A172 (cell line): ENCODE measurements around the gene INHBB. TPM values are rescaled to one million over a fixed set of nuclear protein-coding genes. Genes with fewer than 3 reads are reported as not detected.
"Not testable (repeated sequence)": the region's sequence is repeated elsewhere in the genome, so short reads cannot be mapped to it uniquely, and the experiment has no call there.

Experiments used
- DNase-seq: peaks from one replicate; pipeline ENCODE4 v3.0.0-alpha.2; 2015; ENCODE audit warnings: low spot score
- total RNA-seq: library from RNA; depleted of rRNA; stranded (reverse); fragments of >200 nt; shearing (Covaris generic); gene quantifications from 2 replicates; pipeline ENCODE4 v1.2.3, GENCODE V29; 2014; rRNA removed

The INHBB gene
- total RNA-seq = 0.16 and 0.17 TPM in 2 replicates

DNA sequence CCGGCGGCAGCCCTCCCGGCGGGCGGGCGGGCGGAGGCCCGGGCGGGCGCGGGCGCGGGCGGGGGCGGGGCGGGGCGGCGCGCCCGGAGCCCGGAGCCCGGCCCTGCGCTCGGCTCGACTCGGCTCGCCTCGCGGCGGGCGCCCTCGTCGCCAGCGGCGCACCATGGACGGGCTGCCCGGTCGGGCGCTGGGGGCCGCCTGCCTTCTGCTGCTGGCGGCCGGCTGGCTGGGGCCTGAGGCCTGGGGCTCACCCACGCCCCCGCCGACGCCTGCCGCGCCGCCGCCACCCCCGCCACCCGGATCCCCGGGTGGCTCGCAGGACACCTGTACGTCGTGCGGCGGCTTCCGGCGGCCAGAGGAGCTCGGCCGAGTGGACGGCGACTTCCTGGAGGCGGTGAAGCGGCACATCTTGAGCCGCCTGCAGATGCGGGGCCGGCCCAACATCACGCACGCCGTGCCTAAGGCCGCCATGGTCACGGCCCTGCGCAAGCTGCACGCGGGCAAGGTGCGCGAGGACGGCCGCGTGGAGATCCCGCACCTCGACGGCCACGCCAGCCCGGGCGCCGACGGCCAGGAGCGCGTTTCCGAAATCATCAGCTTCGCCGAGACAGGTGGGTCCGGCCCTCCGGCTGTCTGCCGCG, at the start of gene INHBB:
TSS of gene INHBB (plus strand) at position 111 of the 641 bp plus-strand sequence. CDS start at position 164, 53 bp downstream.
- DNase-seq = no peak

DNA sequence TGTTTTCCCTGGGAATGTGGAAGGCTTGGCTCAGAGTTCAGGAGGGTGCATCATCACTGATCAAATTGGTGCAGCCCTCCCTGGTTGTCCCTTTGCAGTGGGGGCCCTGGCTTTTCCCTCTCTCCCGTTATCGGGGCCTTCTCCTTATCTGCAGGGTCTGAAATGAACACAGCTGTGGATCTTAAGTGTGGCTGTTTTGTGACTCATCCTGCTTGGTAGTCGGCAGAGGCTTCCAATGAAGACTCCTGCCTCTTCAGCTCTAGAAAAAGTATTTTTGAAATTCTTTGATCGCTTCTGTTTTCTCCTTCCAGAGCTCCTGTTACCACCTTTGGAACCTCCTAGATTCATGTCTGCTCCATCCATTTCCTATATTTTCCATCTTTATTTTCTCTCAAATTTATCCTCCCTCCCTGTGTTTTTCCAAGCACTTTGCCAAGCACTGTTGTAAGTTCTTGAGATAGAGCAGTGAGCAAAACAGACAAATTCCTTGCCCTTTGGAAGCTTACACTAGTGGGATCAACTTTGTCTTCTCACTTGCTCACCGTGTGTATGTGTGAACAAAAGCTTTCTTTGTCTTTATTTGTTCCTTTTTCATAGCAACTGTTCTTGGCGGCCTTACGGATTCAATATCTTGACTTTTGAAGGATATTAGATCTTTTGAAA, 47.6 kb upstream of the INHBB start:
- DNase-seq = peak; percentile 51

DNA sequence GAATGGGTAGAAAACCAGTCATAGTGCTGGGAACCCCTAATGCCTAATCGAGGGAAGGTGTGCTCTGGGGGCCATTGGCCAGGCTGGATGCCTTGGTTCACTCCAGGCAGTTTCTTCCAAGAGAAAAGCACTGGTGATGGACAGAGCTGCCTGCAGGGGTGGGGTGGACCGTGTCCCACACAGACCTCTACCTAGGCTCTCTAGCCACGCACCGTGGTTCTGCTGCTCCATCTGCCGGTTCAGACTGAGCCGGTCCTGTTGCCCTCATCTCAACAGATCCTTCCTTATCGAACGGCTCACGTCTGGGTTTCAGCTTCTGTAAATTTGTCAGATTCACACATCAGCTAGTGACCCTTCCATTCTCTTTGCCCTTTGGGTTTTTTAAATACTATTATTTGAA, 46.9 kb upstream of the INHBB start:
- DNase-seq = no peak

DNA sequence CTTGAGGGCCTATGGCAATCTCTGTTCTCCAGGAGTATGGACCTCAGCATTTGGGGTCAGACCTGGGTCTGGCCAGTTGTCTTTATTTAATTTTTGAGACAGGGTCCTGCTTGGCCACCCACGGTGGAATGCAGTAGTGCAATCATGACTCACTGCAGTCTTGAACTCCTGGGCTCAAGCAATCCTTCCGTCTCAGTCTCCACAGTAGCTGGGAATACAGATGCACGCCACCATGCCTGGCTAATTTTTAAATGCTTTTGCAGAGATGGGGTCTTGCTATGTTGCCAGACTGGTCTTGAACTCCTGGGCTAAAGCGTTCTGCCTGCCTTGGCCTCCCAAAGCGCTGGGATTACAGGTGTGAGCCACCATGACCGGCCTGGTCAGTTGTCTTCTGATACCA, 46.4 kb upstream of the INHBB start:
- no peak for DNase-seq

DNA sequence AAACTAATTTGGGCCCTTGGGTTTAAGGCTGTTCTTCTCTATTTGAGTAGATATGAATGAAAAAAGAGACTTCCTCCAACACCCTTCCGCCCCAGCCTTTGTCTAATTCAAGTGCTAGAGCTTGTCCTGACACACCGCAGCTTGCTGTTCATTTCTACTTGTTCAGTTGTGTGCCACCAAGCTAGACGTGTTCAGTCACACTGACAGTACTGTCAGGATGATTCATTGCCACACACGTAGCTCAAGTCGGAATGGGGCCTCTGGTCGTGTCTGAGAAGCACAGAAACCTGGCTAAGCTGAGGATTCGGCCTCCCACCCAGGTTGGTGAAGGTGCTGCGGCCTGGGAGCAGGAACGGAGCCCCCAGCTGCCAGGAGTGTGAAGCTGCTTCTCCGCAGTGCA, 45.6 kb upstream of the INHBB start:
- no peak for DNase-seq

DNA sequence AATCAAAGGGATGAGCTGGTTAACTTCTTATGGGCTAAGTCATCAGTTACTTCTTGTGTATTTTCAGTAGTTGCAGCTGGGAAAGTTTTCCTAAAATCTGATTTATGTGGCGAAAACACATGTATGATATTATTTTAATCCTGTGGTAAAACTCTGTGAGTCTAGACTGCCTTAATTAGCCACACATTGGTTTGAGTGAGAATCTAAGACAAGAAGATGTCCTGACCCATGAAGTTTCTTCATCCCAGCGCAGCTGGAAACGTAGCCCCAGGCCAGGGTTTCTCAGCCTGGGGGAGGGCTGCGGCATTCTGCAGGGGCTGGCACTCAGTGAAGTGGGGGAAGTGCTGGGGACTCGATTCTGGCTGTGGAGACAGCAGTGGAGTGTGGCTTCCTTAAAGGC, 44.7 kb upstream of the INHBB start:
- no peak for DNase-seq

DNA sequence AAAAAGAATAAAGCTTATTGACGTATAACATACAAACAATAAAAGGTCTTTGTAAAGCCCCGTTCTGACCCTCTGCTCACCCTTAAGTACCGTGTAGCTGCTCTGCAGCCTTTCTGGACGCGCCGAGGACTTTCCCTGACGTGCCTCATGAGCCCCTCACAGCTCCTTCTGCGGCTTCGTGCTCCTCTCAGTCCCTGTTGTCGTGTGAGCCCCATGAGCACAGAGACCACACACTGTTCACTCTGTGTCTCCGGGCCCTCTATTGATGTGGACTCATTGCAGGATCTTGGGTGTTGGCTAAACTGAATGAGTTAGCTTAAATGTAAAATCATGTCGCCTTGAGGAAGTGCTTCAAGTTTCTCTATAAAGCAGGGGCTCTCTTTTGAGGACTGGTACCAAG, 43.6 kb upstream of the INHBB start:
- DNase-seq = no peak

DNA sequence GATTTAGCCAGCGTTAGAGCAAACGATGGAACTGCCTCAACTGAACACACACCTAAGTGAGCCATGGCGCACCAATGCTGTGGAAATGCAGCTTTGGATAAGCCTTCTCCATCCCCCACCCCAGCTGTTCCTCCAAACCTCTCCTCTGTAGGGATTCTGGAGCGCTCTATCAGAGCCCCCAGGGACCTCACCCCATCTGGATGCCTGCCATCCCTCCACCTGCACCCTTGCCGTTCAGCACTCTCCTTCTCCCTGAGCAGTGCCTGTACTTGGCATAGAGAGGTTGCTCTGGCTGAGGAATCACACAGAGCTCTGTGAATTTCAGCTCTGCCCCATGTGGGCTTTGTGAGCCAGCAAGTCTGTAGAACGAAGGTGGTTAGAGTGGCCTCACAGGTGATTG, 42.8 kb upstream of the INHBB start:
- DNase-seq = no peak

DNA sequence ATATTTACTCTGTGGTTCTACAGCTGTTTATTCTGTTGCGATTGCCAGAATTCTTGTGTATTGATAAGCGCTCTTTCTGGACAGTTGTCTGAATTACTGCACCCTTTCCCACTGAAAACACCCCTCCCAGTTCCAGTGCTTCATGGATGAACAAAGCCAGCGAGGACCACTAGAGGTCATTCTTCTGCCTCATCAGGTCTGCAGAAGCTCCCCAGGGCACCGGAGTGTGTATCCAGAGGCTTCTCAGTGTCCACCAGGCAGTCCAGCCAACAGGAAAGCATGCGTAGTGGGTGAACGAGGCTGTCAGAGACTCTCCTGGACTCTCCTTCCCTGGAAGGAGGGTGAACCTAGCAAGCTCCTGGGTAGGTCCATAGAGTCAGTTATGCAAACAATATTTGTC, 40.6 kb upstream of the INHBB start:
- DNase-seq = no peak

DNA sequence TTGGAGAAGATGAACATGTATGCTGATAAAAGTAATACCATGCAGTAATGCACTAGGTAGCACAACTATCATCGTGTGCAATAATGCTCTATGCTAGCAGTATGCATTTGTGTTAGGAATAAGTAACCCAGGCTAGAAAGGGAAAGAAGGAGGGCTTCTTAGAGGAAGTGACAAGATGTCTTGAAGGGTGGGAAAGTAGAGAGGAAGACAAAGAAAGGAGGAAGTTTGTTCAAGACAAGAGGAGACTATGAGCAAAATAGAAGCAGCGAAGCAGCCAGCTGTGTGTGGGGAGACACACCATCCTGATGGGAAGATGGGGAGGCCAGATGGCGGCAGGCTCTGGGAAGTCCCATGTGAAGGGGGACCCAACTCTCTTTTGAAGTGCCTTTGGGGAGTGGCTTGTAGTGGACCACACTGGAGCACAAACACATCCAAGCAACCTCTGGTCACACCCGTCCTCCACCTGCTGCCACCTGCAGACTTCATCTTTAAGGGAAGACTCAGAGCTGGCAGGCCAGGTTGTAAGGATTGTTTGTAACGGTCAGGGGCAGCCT, 39.9 kb upstream of the INHBB start:
- DNase-seq = no peak

DNA sequence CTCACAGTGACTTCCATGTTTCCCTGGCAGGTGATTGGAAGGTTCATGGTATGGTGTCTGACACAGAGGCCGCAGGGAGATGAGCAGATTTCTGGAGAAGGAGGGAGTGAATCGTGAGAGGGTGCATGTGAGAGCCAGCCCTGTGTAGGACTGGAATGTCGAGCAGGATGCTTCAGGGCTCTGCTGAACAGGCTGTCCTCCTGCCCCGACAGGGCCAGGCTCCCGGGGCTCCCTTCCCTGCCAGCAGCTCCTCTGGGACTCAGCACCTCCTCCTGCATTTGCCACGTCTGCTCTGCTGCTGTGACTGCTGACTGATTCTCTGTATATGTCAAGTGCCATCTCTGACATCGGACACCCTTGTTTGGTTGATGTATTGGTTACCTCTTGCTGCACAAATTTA, 38.5 kb upstream of the INHBB start:
- no peak for DNase-seq

DNA sequence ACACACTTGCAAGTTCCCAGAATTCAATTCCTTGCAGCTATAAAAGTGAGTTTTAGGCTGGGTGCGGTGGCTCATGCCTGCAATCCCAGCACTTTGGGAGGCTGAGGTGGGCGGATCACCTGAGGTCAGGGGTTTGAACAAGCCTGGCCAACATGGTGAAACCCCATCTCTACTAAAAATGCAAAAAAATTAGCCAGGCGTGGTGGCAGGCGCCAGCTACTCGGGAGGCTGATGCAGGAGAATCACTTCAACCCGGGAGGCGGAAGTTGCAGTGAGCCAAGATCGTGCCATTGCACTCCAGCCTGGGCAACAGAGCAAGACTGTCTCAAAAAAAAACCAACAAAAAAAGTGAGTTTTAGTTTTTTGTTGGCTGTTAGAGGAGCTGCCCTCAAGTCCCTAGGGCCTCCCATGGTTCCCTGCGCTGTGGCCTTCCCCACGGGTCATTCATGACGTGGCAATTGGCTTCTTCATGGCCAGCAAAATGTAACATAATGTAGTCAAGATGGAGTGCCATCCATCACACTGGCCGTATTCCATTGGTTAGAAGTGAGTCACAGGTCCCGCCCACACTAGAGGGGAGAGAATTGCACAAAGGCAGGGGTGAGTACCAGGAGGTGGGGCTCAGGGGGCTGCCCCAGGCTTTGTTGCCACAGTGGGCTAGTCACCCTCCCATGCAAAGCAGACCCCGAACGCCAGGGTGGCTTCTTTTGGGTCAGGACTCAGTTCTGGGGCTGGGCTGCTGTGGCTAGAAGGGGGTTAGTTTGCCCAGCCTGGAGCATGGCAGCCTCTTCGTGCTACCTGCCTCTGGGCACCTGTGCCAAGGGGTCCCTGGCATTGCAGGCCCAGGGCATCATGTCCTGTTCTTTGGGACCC, 37.7 kb upstream of the INHBB start:
- no peak for DNase-seq

DNA sequence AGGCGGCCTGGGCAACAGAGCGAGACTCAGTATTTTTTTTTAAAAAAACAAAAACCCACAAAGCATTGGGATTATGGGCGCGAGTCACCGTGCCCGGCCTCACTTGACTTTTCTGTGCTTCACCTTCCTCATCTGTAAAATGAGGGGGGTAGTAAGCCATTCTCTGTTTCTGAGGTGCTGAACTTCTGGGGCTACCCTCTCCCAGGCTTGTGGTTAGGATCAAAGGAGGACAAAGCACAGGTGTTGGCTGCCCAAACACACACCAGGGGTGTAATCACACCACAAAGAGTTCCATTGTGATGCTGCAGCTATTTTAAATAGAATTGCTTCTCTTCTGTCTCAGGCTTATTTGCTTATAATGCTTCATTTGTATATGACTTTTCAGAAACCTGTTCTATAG, 35.8 kb upstream of the INHBB start:
- no peak for DNase-seq

DNA sequence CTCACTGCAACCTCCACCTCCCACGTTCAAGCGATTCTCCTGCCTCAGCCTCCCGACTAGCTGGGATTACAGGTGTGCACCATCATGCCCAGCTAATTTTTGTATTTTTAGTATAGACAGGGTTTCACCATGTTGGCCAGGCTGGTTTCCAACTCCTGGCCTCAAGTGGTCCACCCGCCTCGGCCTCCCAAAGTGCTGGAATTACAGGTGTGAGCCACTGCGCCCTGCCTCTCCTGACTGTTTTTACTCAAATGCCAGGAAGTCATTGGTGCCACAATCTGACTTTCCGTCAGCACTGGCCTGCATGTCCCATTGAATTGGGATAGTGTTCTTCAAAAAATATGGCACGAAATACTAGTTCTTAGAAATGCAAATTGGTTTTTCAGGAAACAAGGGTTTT, 35.1 kb upstream of the INHBB start:
- DNase-seq = not testable (repeated sequence)

DNA sequence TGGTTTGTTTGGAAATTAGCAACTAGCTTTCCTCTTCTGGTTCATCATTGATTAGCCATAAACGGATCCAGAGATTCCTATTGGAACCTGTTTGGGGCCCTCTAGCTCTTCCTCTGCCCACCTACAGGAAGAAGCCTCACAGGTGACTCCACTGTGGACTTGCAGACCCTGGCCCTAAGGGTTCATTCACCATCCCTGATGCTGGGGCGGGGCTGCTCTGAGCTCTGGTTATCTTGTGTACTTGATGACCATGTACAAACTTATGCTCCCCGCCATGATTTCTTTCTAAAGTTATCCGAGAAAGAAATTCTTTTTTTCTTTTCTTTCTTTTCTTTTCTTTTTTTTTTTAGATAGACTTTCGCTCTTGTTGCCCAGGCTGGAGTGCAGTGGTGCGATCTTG, 33.9 kb upstream of the INHBB start:
- DNase-seq = no peak

DNA sequence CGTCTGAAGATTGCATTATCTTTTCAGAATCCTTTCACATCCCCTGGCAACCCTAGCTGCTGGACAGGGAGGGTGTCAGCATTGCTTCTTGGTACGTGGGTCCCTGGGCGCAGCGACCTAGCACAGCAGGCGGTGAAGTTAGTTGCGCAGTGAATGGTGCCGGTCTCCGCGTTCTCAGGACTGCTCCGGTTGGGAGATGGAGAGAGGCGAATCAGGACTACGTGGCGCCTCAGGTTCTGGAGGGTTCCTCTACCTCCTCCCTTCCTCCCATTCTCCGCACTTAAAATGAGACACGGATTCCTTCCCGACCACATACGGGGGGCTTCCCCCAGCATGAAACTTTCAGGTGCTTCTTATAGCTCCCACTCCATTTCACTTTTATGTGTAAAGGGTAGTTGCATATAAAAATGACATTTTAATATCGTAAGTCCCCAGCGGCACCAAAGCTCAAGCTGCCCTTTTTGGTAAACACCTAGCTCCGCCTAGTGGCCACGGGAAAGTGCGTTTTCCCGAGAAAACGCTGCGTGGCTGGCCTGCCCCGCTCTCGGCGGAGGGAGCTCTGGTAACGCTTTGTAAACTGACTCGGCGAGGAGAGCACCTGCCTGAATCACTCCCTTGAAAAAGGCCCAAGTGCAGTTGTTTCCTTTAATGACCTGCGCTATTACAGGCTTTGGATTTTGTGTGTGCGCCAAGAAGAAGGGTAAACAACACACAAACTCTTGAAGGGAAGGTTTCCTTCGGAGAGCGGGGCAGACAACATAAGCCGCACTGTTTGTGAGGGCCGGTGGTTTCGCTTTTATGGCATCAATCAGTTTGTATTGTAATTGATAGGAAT, 32.9 kb upstream of the INHBB start:
- DNase-seq = peak; percentile 73

DNA sequence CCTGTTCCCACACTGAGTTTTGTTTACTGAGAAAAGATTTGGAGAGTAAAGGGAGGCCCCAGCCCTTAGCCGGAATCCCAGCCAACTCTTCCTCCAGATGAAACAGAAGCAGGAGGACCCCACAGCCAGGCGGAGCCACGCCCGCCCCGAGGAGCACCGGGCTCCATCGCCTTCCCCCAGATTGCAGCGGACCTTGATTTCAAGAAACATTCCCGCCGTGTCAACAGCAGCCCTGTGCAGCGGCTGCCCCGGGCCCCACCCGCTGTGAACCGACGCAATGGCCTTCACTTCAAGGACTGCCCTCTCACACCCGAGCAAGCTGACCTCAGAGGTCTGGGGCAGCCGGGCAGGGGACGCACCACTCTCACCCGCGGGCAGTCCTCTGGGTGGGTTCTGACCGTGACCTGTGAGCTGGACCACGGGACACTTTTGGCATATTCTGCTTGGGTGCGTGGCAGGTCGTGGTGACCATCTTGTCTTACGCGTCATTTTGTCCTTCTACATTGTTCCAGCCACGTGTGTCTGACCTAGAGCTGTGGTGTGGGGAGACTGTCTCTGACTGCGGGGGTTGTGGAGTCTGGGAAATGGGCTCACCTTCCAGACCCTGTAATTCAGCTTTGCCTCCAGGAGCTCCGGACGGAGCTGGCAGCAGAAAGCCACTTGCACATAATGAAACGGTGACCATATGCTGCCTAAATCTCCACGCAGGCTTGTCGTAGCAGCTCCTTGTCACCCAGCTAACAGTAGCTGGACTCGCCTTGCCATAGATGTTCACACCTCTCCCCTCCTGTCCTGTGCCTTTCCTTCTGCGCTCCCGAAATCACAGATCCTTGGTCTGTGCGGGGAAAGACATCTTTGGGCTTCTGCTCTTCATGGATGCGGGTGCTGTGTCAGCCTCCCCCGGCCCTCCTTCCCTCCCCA, 32.0 kb upstream of the INHBB start:
- no peak for DNase-seq

DNA sequence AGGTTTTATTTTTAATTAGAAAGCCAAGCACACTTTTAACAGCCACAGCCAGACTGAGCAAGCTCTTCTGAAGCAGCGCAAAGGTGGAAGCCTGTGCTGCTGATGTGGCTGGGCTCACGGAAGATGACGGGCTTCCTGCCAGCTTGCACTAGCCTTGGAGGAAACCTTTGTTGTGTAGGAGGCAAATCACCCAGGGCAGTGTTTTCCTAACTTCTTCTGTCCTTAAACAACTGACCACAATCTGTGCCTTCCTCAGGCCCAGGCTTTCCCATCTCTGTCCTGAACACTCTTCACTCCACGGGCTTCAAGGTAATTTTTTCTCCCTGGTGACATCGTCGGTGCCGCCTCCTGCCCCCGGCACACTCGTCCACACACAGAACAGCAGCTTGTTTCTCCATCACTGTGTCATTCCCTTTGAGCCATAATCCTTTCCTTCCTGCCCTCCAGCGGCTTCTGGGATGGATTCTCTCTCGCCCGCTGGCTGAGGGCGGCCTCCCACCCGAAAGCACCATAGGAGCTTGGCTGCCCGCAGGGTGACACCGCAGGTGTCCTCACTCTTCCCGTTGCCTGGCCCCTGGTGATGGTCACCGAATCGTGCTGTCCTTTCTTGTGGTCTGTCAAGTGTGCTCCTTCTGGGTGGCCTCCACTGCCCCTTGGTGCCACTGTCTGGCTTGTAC, 31.1 kb upstream of the INHBB start:
- DNase-seq = no peak

DNA sequence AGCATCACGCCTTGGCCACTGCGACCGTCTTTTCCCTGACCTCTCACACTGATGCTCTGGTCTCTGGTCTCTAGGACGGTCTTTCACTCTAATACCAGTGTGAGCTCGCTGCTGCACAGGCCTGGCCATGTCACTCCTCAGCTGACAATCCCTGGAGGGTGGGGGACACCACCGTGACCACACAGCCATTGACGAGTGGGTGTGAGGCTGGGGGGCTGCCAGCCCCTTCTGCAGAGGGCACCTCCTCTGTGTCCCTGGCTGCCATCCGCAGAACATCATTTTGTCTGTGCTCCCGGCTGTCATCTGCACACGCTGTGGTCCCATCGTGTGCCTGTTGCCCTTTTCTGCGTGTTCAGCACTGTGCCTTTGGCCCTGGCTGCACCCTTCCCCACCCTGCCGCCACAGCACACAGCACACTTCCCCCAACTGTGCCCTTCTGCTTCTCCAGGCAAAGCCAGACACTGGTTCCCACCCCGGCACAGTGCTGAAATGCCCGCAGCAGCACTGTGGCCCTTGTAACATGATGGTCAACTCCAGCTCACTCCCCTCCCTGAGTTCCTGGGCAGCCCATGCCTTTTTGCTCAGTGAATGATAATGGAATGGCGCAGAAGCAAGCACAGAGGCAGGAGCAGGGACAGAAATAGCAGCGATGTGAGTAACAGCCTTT, 30.4 kb upstream of the INHBB start:
- DNase-seq = no peak
